MV-4-11 (cell line): ENCODE measurements around the gene PARK7.

ENCODE experiments used
- DNase-seq: peaks from one replicate; lab custom pipeline; 2025; lab: John Stamatoyannopoulos, UW

PARK7 gene

GRCh38 chr1:8024329-8024728 is 62.8 kb downstream of the PARK7 start:
- no peak for DNase-seq

DNA sequence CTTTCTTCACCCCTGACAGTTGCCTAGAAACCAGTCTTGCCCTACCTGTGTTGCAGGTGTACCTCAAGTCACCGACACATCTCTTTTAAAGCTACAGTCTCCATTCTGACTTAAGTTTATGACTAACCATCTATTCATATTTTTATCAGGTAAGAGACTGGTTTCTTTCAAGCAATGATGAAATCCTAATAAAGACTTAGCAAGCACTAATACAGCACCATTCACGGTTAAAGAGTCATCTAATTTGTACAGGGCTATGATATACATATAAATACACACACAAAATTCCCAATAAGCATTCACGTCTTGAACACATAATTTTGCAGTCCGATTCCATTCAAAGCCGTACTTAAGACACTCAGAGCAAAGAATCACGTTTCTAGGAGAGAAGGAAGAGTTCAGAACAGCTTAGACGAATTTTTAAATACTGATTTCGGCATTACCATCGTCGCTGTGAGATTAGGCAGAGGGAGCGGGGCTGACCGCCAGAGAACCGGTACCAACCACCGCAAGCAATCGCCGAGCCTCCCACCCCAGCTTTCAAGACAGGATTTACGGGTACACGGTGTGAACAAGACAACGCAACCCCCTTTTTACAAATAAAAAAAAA is 63.7 kb downstream of the PARK7 start:
- no peak for DNase-seq

DNA sequence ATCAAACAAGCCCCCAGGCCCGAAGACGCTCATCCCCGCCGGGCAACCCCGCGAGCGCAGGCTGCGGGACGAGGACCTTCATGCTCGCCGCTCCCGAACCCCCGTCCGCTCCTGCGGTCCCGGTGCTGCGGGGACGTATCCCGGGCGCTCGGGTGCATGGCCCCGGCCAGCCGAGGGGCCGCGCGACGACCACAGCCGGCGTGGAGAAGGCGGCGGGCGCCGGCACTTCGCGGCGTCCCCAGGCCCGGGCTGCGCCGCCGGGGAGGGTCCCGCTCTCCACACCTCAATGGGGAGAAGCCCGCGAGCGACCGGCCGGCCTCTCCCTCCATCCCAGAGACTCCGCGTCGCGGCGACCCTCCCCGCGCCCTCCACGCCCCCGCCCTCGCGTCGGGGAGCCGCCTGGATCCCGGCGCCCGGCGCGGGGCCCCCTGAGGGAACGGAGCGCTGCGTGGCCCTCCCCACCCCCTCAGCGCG is 64.2 kb downstream of the PARK7 start:
- no peak for DNase-seq

DNA sequence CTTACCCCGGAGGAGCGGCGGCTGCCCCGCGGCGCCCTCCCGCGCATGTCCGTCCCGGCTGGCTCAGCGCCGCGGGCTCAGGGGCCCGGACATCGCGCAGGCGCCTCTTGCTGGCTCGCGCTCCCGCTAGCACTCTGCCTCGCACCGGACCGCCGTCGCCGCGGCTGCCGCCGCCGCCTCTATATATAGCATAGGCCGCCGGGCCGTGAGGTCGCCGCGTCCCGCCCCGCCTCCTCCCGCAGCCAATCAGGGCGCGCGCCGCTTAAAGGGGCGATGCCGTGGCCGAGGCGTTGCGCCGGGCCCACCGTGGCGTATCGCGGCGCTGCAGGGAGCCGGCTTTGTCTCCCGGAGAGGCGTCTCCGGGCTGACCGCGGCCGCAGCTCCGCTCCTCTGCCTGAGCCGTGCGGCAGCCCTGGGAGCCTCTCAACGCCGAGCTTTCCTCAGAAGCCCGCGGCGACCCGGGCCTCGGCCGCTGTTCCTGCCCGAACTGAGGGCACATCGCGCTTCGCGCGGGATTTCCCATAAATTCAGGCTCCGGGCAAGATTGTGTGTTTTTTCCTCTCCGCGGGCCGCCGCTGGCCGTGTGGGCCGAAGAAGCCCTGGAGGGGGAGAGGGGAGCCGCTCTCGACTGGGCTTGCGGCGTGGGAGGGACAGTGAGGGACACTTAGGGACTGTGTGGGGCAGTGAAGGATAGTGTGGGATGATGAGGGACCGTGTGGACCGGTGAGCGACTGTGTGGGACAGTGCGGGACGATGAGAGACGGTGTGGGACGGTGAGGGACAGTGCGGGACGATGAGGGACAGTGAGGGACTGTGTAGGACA is 64.9 kb downstream of the PARK7 start, which contains the start of gene ERRFI1:
Gene ERRFI1, minus strand, starts transcription at position 157 of the 823 bp plus-strand sequence. CDS start 10,690 bp downstream, outside the sequence.
- peak; percentile 75 for DNase-seq

- DNase-seq, result no peak
Measured at GRCh38 chr1:8026976-8027747, 65.7 kb downstream of the PARK7 start.

GRCh38 chr1:8027748-8028570 is 66.4 kb downstream of the PARK7 start:
- DNase-seq, result no peak

DNA sequence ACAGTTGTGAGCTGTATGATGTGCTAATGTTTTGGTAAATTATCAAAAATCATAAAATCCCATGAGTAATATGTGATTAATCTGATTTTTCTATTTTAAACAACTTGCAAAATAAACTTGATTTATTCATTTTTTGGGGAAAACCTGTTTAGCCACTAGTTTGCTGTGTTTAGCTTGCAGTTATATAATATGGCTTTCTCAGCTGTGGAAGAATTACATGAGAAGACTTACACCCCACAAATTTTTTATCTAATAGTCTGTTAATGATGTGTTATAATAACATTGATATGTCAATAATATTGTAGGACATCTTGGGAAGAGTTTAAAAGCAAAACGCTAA is 67.0 kb downstream of the PARK7 start:
- DNase-seq, result no peak

DNA sequence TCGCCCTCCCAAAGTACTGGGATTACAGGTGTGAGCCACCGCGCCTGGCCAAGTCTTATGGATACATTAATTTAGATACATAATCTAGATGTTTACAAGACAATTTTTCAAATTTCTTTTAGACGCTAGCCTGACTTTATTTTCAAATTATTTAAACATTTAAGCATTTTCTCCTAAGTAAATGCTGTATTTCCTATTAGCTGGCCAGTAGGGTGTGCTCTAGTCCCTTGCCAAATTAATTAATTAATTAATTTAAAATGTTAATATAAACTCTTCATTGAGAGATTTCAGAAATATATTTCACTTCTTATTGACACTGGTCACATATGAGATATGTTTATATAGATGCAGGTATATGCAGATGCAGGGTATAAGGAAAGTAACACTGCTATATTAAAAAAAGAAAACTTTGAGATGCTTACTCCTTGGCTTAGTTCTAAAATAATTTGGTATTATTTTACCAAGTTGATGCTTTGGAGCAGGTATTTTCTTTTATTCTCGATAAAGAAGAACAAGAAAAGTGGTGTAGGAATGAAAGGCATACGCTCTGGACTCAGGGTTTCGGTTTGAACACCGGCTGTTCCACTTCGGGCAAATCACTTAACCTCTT is 69.8 kb downstream of the PARK7 start:
- DNase-seq, result peak; percentile 9

- DNase-seq, result no peak
Measured at GRCh38 chr1:8032366-8032910, 70.9 kb downstream of the PARK7 start.

- DNase-seq, result no peak
Measured at GRCh38 chr1:8033322-8033721, 71.8 kb downstream of the PARK7 start.
